Upper lobe of left lung (tissue), 6 donors: ENCODE data around the gene KSR2. TPM values are rescaled to one million over a fixed set of nuclear protein-coding genes. Genes with fewer than 3 reads are reported as not detected.

Experiments used
- ATAC-seq, 2 donors: fragments of 200-7000 bp; cut with Tn5 transposase; one replicate each; pipeline ENCODE4 v1.9.1; 2022; ENCODE audit warnings: mild to moderate bottlenecking in 2 of 2, moderate library complexity in 2 of 2; ENCODE audit not compliant: low FRiP score in 2 of 2
- DNase-seq, 2 donors: peaks; one replicate each; pipeline ENCODE4 v3.0.0-alpha.2; 2019 to 2020
- H3K27ac ChIP-seq, 4 donors: fragments of 200-600 bp; sonication (generic); one replicate each; pipeline ENCODE4 v1.5.1; 2016 to 2019
- H3K27me3 ChIP-seq, 4 donors: fragments of 200-600 bp; sonication (generic); one replicate each; pipeline ENCODE4 v1.5.1; 2017 to 2019
- H3K36me3 ChIP-seq, 4 donors: fragments of 200-600 bp; sonication (generic); one replicate each; pipeline ENCODE4 v1.5.1; 2016 to 2019
- H3K4me1 ChIP-seq, 4 donors: fragments of 200-600 bp; sonication (generic); one replicate each; pipeline ENCODE4 v1.5.1; 2018 to 2019
- H3K4me3 ChIP-seq, 4 donors: fragments of 200-600 bp; sonication (generic); one replicate each; pipeline ENCODE4 v1.5.1; 2017 to 2019; ENCODE audit warnings: mild to moderate bottlenecking in 2 of 4, moderate library complexity in 1 of 4
- H3K9me3 ChIP-seq, 4 donors: fragments of 200-600 bp; sonication (generic); one replicate each; pipeline ENCODE4 v1.5.1; 2018 to 2019
- CTCF ChIP-seq, 6 experiments: fragments of 450-650 bp in 4 of 6; fragments of 200-600 bp in 2 of 6; sonication (generic) in 2 of 6; IDR thresholded peaks; one replicate each; pipeline ENCODE4 v1.5.1; 2016 to 2019; ENCODE audit warnings: antibody characterized with exemption in 6 of 6
- EP300 ChIP-seq, 4 donors: sonication (generic); formaldehyde crosslinking; IDR thresholded peaks; one replicate each; pipeline ENCODE4 v1.5.1; 2017; ENCODE audit warnings: antibody characterized with exemption in 4 of 4, control low read depth in 2 of 4
- POLR2A ChIP-seq, 4 donors: fragments of 450-650 bp; IDR thresholded peaks; one replicate each; pipeline ENCODE4 v1.5.1; 2016 to 2017; ENCODE audit warnings: antibody characterized with exemption in 4 of 4, mild to moderate bottlenecking in 2 of 4
- POLR2AphosphoS5 ChIP-seq, 2 donors: sonication (generic); formaldehyde crosslinking; IDR thresholded peaks; one replicate each; pipeline ENCODE4 v1.5.1; 2017; ENCODE audit warnings: antibody characterized with exemption in 2 of 2
- WGBS, 2 donors: methylation state at CpG; one replicate each; pipeline ENCODE4 v1.1.5; 2017 to 2018; 5-methylcytosine and 5-hydroxymethylcytosine counted together
- total RNA-seq, 6 donors: library from RNA; depleted of rRNA in 4 of 6; stranded (reverse); fragments of >200 nt in 4 of 6; gene quantifications; one replicate each; pipeline versions ENCODE4 v1.1.0 to v1.2.1, GENCODE V29; 2016 to 2021
- donor health status: DM: no; HTN: no; CAD: no; lungs with moderate emphysema.
- donor health status: DM: no; HTN: yes; CAD: no; lungs with severe emphysema.

The KSR2 gene
- total RNA-seq, 6 donors from 2014 or later = 0.30 to 3.2 (median 0.85) TPM

GRCh38 chr12:117981267-117981666 is 12.5 kb upstream of the KSR2 start:
- Histone ChIP-seq H3K27me3 (no peaks in the 10 kb centered on the region), H3K9me3 (no peaks in the 10 kb centered on the region), H3K4me3 (no peak overlapping the region), H3K36me3 (no peaks in the 10 kb centered on the region), H3K4me1 (no peaks in the 10 kb centered on the region), H3K27ac (no peak overlapping the region)
- DNase-seq (no peak), ATAC-seq (no peak)
- TF ChIP-seq EP300 (IDR thresholded peaks at IDR 0.05) (no peak), POLR2AphosphoS5 (IDR thresholded peaks at IDR 0.05) (no peak), CTCF (IDR thresholded peaks at IDR 0.05) (no peak), POLR2A (IDR thresholded peaks at IDR 0.05) (no peak)
- WGBS, 2 donors = 70 to 74% methylated on average over 5 of the region's 5 CpGs

- no peak overlapping the region for H3K4me3 ChIP-seq
- no peaks in the 10 kb centered on the region for H3K4me1 ChIP-seq
- DNase-seq (no peak), ATAC-seq (no peak)
- H3K9me3 ChIP-seq = no peaks in the 10 kb centered on the region
- no peak overlapping the region for H3K27ac ChIP-seq
- WGBS, 2 donors = 61 to 63% methylated on average over 4 of the region's 4 CpGs
- H3K27me3 ChIP-seq = no peaks in the 10 kb centered on the region
- no peak for TF ChIP-seq EP300 (IDR thresholded peaks at IDR 0.05)
- no peak for TF ChIP-seq POLR2A (IDR thresholded peaks at IDR 0.05)
- TF ChIP-seq POLR2AphosphoS5 (IDR thresholded peaks at IDR 0.05) = no peak
- no peak for TF ChIP-seq CTCF (IDR thresholded peaks at IDR 0.05)
- H3K36me3 ChIP-seq = no peaks in the 10 kb centered on the region
These were observed 11.8 kb upstream of the KSR2 start for GRCh38 chr12:117980616-117981015.

- Histone ChIP-seq H3K4me1 (no peaks in the 10 kb centered on the region), H3K27me3 (no peaks in the 10 kb centered on the region), H3K4me3 (no peak overlapping the region), H3K9me3 (no peaks in the 10 kb centered on the region), H3K36me3 (no peaks in the 10 kb centered on the region), H3K27ac (no peak overlapping the region)
- no peak for DNase-seq
- no peak for TF ChIP-seq POLR2AphosphoS5 (IDR thresholded peaks at IDR 0.05)
- TF ChIP-seq EP300 (IDR thresholded peaks at IDR 0.05) = no peak
- no peak for TF ChIP-seq POLR2A (IDR thresholded peaks at IDR 0.05)
- no peak for TF ChIP-seq CTCF (IDR thresholded peaks at IDR 0.05)
- WGBS, 2 donors = 92 to 97% methylated on average over 1 of the region's 1 CpG
- no peak for ATAC-seq
These were observed 8.6 kb upstream of the KSR2 start for GRCh38 chr12:117977373-117977772.

GRCh38 chr12:117975006-117975405 is 6.2 kb upstream of the KSR2 start:
- Histone ChIP-seq H3K4me3 (no peak overlapping the region), H3K27ac (no peak overlapping the region), H3K9me3 (peaks cover 0 to 5% (median 2%) of the 10 kb centered on the region in 4 donors), H3K27me3 (no peaks in the 10 kb centered on the region), H3K36me3 (no peaks in the 10 kb centered on the region), H3K4me1 (no peaks in the 10 kb centered on the region)
- WGBS, 2 donors = 79% methylated on average over 3 of the region's 3 CpGs
- TF ChIP-seq POLR2A (IDR thresholded peaks at IDR 0.05) = no peak
- TF ChIP-seq POLR2AphosphoS5 (IDR thresholded peaks at IDR 0.05) = no peak
- TF ChIP-seq CTCF (IDR thresholded peaks at IDR 0.05) = no peak
- TF ChIP-seq EP300 (IDR thresholded peaks at IDR 0.05) = no peak
- ATAC-seq = no peak
- no peak for DNase-seq

- no peak for TF ChIP-seq EP300 (IDR thresholded peaks at IDR 0.05)
- 82 to 88% methylated on average over 2 of the region's 2 CpGs for WGBS, 2 donors
- peaks cover 0 to 5% (median 2%) of the 10 kb centered on the region in 4 donors for H3K9me3 ChIP-seq
- no peak overlapping the region for H3K4me3 ChIP-seq
- ATAC-seq (no peak), DNase-seq (no peak)
- no peak overlapping the region for H3K27ac ChIP-seq
- no peaks in the 10 kb centered on the region for H3K36me3 ChIP-seq
- peaks cover 0 to 15% (median under 1%) of the 10 kb centered on the region in 4 donors for H3K27me3 ChIP-seq
- H3K4me1 ChIP-seq = peaks cover 0 to 18% (median 7%) of the 10 kb centered on the region in 4 donors
These were observed 3.5 kb upstream of the KSR2 start for GRCh38 chr12:117972301-117972700.
